Omental fat pad (tissue), 4 donors: Measurements from ENCODE around the gene NTN4. TPM values are rescaled to one million over a fixed set of nuclear protein-coding genes. Genes with fewer than 3 reads are reported as not detected.

Source experiments
- ATAC-seq: fragments of 150-250 bp; one replicate; pipeline ENCODE4 v1.9.1; 2016; ENCODE audit warnings: mild to moderate bottlenecking, moderate library complexity; ENCODE audit not compliant: low FRiP score
- DNase-seq: peaks from one replicate; pipeline ENCODE4 v3.0.0-alpha.2; 2019; ENCODE audit warnings: low spot score
- total RNA-seq, 4 donors: library from RNA; depleted of rRNA; stranded (reverse); fragments of >200 nt; gene quantifications; one replicate each; pipeline ENCODE4 v1.1.0, GENCODE V29; 2016
- TF ChIP-seq, protein P1 (sequence below), 3 donors: fragments of 450-650 bp; IDR thresholded peaks; one replicate each; pipeline ENCODE4 v1.5.1; 2016 to 2017; ENCODE audit warnings: antibody characterized with exemption in 3 of 3, mild to moderate bottlenecking in 3 of 3, moderate library complexity in 2 of 3

NTN4 gene
- total RNA-seq, 4 donors from 2014 or later, result 12.2 to 55.2 (median 15.0) TPM

- DNase-seq, result no peak
- TF ChIP-seq, protein P1, sequence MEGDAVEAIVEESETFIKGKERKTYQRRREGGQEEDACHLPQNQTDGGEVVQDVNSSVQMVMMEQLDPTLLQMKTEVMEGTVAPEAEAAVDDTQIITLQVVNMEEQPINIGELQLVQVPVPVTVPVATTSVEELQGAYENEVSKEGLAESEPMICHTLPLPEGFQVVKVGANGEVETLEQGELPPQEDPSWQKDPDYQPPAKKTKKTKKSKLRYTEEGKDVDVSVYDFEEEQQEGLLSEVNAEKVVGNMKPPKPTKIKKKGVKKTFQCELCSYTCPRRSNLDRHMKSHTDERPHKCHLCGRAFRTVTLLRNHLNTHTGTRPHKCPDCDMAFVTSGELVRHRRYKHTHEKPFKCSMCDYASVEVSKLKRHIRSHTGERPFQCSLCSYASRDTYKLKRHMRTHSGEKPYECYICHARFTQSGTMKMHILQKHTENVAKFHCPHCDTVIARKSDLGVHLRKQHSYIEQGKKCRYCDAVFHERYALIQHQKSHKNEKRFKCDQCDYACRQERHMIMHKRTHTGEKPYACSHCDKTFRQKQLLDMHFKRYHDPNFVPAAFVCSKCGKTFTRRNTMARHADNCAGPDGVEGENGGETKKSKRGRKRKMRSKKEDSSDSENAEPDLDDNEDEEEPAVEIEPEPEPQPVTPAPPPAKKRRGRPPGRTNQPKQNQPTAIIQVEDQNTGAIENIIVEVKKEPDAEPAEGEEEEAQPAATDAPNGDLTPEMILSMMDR (IDR thresholded peaks at IDR 0.05), result no peak
- no peak for ATAC-seq
Observed at GRCh38 chr12:95808146-95808545, 17.6 kb upstream of the NTN4 start.

DNA sequence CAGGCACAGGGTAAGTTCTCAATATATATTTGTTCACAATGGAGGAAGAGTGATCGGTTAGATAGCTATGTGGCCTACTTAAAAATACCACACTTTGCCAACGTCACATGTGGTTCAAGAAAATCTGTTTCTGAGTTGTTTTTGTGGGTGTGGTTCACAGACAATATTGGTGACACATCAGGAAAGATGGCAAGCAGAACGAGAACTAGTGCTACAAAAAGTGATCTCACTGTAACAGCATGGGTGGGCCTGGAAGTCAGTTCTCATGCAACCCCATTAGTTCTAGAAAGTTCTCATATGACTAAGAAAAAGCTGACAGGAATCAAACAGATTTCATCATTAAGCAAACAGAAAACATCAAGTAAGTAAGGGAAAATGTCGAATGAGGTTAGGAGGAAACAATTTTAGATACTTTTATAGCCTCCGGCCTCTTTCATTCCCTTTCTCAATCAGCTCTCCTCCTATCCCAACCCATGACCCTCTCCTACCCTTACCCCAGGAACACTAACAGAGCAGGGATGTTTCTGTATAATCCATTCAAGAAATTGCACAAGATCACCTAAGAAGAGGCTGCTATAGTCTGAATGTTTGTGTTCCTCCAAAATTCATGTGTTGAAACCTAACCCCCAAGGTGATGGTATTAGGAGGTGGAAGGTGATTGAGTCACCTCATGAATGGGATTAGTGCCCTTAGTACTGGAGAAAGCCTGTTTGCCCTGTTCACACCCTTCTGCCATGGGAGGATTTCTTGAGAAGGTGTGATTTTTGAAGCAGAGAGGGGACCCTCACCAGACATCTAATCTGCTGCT, 15.5 kb upstream of the NTN4 start:
- TF ChIP-seq, protein P1 (IDR thresholded peaks at IDR 0.05), result no peak
- no peak for DNase-seq
- ATAC-seq, result no peak

DNA sequence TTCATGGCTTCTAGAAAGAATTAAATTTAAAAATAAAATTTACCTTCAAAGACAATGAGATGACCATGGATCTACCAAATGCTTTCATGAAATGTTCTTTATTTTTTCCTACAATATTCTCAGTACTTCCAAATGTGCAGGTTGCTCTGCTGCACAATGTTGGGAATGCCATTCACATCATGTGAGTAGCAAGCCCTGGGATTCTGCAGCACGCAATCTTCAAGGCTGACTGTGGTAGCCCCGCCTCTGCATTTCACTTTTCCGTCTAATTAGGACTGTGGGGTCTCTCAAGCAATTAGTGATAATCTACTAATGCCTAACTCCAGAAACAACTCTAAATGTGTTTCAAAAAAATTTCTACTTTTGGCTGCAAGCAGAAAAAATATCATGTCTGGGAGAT, 13.7 kb upstream of the NTN4 start:
- DNase-seq (no peak), ATAC-seq (no peak)
- TF ChIP-seq, protein P1 (IDR thresholded peaks at IDR 0.05), result no peak

- TF ChIP-seq, protein P1 (IDR thresholded peaks at IDR 0.05), result no peak
- DNase-seq, result no peak
Observed at GRCh38 chr12:95803817-95804216, 13.3 kb upstream of the NTN4 start.

GRCh38 chr12:95802482-95803270, 12.1 kb upstream of the NTN4 start:
- TF ChIP-seq, protein P1 (IDR thresholded peaks at IDR 0.05), result no peak
- no peak for DNase-seq

More at GRCh38 chr12:95803817-95804216, 13.3 kb upstream of the NTN4 start:
- ATAC-seq, result no peak

GRCh38 chr12:95796982-95797289, 6.4 kb upstream of the NTN4 start:
- no peak for ATAC-seq
- no peak for DNase-seq
- TF ChIP-seq, protein P1 (IDR thresholded peaks at IDR 0.05), result no peak

More at GRCh38 chr12:95802482-95803270, 12.1 kb upstream of the NTN4 start:
- ATAC-seq, result peak; percentile 83
